ENCODE results near the gene WFDC6.
"Not testable (repeated sequence)": the region's sequence is repeated elsewhere in the genome, so short reads cannot be mapped to it uniquely, and the experiment has no call there.

GRCh38 chr20:45585986-45586385 lies 46.7 kb upstream of the WFDC6 start:
- not testable (repeated sequence) for TF ChIP-seq CTCF, POLR2A, POLR2AphosphoS5 (IDR thresholded peaks at IDR 0.05)

Data from prostate gland (tissue), 2 donors.